ENCODE data around the gene SUGP1.

SUGP1 gene

DNA sequence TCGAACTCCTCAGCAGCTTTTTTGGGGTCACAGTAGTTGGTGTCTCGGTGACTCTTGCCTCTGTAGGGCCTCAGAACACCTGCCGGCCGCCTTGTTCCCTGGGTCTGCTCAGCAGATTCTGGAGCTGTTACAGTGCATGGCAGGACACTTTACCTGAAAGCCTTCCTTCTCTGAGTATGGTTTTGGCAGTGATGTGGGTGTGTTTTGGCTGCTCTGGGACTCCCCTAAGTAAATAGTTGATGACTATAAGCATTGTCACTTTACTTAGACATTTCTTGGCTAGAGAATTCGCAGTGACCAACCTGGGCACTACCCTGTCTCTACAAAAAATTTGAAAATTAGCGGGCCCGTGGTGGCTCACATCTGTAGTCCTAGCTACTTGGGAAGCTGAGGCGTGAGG lies 7.4 kb upstream of the SUGP1 start:
- no peaks in the 10 kb centered on the region for H3K4me1 ChIP-seq (ENCODE audit: control insufficient read depth, insufficient read depth, low read length)
- no peaks in the 10 kb centered on the region for H3K9me3 ChIP-seq (ENCODE audit: control insufficient read depth, low read length)
- no peak overlapping the region for H3K4me3 ChIP-seq (ENCODE audit: insufficient read depth, low read depth, low read length)
- no peaks in the 10 kb centered on the region for H3K27me3 ChIP-seq (ENCODE audit: control insufficient read depth, insufficient read depth, low read length, poor library complexity, severe bottlenecking)
- WGBS, 2 experiments, result 93 to 96% methylated on average over 8 of the region's 8 CpGs
- peaks cover 31% of the 10 kb centered on the region for H3K36me3 ChIP-seq (ENCODE audit: control insufficient read depth, insufficient read depth, low read length)
- H3K27ac ChIP-seq (ENCODE audit: insufficient read depth, low read depth, low read length, poor library complexity, severe bottlenecking), result no peak overlapping the region

DNA sequence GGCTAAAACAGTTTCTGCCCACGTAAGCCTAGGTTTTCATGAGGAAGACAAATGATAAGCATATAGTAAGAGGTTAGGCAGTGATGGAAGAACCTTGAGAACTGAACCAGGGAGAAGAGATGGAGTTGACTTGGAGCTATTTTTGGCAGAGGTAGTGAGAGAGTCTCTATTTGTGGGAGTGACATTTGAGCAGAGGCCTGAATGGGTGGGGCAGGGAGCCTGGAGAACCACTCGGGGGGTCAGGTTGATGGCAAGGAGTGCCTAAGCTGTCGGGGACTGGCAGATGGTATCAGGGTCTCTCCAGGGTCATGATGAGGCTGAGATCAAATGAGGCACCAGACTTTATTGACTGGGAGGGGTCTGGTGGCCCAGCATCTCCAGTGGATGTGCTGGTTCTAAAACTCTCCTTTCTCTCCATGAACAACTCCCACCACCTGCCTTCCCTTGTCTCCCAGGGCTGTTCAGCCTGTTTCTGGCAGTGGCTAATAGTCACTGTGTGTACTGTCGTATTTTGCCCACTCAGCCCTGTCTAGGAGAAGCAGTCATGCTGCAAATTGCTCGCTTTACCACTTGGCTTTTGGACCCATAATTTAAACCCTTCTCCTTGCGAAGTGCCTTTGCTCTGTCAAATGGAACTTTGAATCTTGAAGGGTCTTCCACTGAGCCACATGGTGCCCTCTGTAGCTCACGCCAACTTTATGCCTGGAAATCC lies 3.9 kb upstream of the SUGP1 start:
- Histone ChIP-seq H3K36me3 (ENCODE audit: control insufficient read depth, insufficient read depth, low read length) (peaks cover 25% of the 10 kb centered on the region), H3K4me3 (ENCODE audit: insufficient read depth, low read depth, low read length) (no peak overlapping the region)

DNA sequence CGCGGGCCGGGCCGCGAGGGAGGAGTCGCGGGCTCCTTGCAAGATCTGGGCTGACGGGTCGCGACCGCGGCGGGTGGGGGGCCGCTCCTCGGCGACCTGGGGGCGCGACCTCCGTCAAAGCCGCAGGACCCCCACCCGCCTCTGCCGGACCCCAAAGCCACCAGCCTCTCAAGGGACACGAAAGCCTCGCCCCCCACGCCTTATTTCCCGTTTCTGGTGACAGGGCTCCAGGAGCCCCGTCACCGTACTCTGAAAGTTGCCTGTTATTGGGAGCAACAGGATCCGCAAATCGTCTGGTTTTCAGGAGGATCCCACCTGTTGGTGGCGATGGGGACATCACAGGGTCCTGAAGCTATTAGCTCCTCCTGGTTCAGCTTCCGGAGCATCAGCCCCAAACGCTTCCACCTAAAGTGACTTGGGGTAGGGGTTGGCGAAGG lies 850 bp upstream of the SUGP1 start:
- WGBS, 2 experiments, result 1 to 2% methylated on average over 34 of the region's 34 CpGs
- Histone ChIP-seq H3K36me3 (ENCODE audit: control insufficient read depth, insufficient read depth, low read length) (peaks cover 22% of the 10 kb centered on the region), H3K27me3 (ENCODE audit: control insufficient read depth, insufficient read depth, low read length, poor library complexity, severe bottlenecking) (no peaks in the 10 kb centered on the region), H3K4me1 (ENCODE audit: control insufficient read depth, insufficient read depth, low read length) (peaks cover 6% of the 10 kb centered on the region), H3K9me3 (ENCODE audit: control insufficient read depth, low read length) (no peaks in the 10 kb centered on the region), H3K4me3 (ENCODE audit: insufficient read depth, low read depth, low read length) (peak overlapping the region; percentile 69), H3K27ac (ENCODE audit: insufficient read depth, low read depth, low read length, poor library complexity, severe bottlenecking) (peak overlapping the region; percentile 96)

More for the DNA sequence above, 3.9 kb upstream of the SUGP1 start:
- no peak overlapping the region for H3K27ac ChIP-seq (ENCODE audit: insufficient read depth, low read depth, low read length, poor library complexity, severe bottlenecking)
- no peaks in the 10 kb centered on the region for H3K27me3 ChIP-seq (ENCODE audit: control insufficient read depth, insufficient read depth, low read length, poor library complexity, severe bottlenecking)
- WGBS, 2 experiments, result 94 to 97% methylated on average over 7 of the region's 7 CpGs
- no peaks in the 10 kb centered on the region for H3K9me3 ChIP-seq (ENCODE audit: control insufficient read depth, low read length)
- H3K4me1 ChIP-seq (ENCODE audit: control insufficient read depth, insufficient read depth, low read length), result peaks cover 3% of the 10 kb centered on the region

DNA sequence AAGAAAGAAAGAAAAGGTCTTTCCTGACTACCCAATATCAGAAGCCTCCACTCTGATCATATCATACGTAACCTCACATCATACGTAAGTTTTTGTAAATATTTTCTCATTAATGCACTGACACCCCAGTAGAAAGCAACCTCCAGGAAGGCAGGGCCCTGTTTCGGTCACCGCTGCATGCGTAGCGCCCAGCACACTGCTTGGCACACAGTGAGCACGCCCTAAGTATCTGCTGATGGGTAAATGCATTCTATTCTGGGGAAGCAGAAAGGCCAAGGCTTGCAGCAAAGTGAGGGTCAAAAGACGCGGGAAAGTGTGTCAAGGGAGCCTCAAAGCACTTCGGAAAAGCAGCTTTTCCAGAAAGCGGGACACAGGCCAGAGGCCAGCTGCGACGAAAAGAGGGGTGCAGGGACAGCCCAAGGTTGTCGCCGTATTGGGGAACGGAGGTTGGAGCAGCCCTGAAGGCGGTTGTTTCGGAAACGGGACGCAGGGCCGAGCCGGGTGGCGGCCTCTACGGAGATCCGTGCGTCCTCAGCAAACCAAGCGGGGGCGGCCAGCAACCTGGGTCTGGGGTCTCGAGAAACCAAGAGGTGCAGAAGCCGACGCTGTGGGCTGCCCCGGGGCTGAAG lies 463 bp downstream of the SUGP1 start:
- no peaks in the 10 kb centered on the region for H3K9me3 ChIP-seq (ENCODE audit: control insufficient read depth, low read length)
- no peaks in the 10 kb centered on the region for H3K27me3 ChIP-seq (ENCODE audit: control insufficient read depth, insufficient read depth, low read length, poor library complexity, severe bottlenecking)
- peak overlapping the region; percentile 69 for H3K4me3 ChIP-seq (ENCODE audit: insufficient read depth, low read depth, low read length)
- peaks cover 15% of the 10 kb centered on the region for H3K36me3 ChIP-seq (ENCODE audit: control insufficient read depth, insufficient read depth, low read length)
- peak overlapping the region; percentile 96 for H3K27ac ChIP-seq (ENCODE audit: insufficient read depth, low read depth, low read length, poor library complexity, severe bottlenecking)
- peaks cover 6% of the 10 kb centered on the region for H3K4me1 ChIP-seq (ENCODE audit: control insufficient read depth, insufficient read depth, low read length)
- WGBS, 2 experiments, result 12 to 13% methylated on average over 32 of the region's 32 CpGs

DNA sequence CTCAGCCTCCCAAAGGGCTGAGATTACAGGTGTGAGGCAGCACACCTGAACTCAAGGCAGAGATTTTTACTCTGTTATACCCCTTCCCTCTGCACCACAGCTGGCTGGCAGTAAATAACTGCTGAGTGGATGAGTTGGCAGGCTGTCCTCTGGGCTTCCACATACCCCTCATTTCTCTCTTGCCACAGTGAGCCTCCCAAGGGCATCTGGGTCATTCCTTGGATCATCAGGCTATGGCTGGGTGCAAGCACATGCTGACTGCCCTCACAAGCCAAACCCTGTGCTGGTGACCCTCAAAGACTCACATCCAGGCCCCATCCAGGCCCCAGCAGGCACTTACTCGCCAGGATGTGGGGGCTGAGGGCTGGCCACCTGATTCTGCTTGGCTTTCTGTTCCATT lies 4.2 kb downstream of the SUGP1 start:
- Histone ChIP-seq H3K4me3 (ENCODE audit: insufficient read depth, low read depth, low read length) (no peak overlapping the region), H3K9me3 (ENCODE audit: control insufficient read depth, low read length) (no peaks in the 10 kb centered on the region), H3K36me3 (ENCODE audit: control insufficient read depth, insufficient read depth, low read length) (peaks cover 18% of the 10 kb centered on the region), H3K27ac (ENCODE audit: insufficient read depth, low read depth, low read length, poor library complexity, severe bottlenecking) (no peak overlapping the region), H3K4me1 (ENCODE audit: control insufficient read depth, insufficient read depth, low read length) (peaks cover 6% of the 10 kb centered on the region), H3K27me3 (ENCODE audit: control insufficient read depth, insufficient read depth, low read length, poor library complexity, severe bottlenecking) (no peaks in the 10 kb centered on the region)
- WGBS, 2 experiments, result 91 to 94% methylated on average over 1 of the region's 1 CpG

DNA sequence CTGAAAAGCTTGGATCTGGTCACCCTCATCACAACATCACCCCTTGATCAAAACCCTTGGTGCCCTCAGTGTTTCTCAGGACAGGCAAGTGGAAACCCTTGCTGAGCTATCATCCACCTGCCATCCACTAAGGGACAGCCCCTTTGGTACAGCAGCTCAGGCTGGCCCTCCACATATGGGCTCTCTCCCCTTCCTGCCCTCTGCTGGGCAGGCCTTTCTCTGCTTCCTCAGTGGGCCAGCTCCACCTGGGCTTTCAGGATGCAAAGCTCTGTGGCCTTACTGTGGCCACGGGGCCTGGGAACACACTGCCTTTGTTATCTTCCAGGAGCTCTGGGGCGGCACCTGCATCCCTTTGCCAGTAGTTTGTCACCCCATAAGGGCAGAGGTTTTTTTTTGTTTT lies 4.9 kb downstream of the SUGP1 start:
- Histone ChIP-seq H3K9me3 (ENCODE audit: control insufficient read depth, low read length) (no peaks in the 10 kb centered on the region), H3K27me3 (ENCODE audit: control insufficient read depth, insufficient read depth, low read length, poor library complexity, severe bottlenecking) (no peaks in the 10 kb centered on the region), H3K36me3 (ENCODE audit: control insufficient read depth, insufficient read depth, low read length) (peaks cover 24% of the 10 kb centered on the region), H3K4me3 (ENCODE audit: insufficient read depth, low read depth, low read length) (no peak overlapping the region), H3K27ac (ENCODE audit: insufficient read depth, low read depth, low read length, poor library complexity, severe bottlenecking) (no peak overlapping the region), H3K4me1 (ENCODE audit: control insufficient read depth, insufficient read depth, low read length) (peaks cover 6% of the 10 kb centered on the region)
- WGBS, 2 experiments, result 93 to 94% methylated on average over 2 of the region's 2 CpGs

DNA sequence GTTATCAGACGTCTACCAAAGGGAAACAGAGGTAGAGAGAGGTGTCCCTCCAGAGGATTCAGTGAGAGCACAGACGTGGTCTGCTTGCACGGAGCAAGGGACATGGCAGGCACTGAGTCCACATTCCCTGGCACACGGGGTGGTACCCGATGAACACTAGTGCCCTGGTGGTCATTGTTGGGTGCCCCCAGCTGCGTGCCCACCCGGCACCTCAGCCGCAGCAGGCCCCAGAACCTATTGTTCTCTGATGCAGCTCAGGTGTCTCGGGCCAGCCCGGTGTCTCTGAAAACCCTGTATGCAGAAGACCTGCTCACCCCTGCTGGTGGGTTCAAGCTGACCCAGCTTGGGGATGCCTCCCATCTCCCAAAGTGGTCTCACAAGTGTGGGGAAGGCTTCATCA lies 11.9 kb downstream of the SUGP1 start:
- Histone ChIP-seq H3K4me3 (ENCODE audit: insufficient read depth, low read depth, low read length) (no peak overlapping the region), H3K27ac (ENCODE audit: insufficient read depth, low read depth, low read length, poor library complexity, severe bottlenecking) (no peak overlapping the region), H3K4me1 (ENCODE audit: control insufficient read depth, insufficient read depth, low read length) (no peaks in the 10 kb centered on the region), H3K36me3 (ENCODE audit: control insufficient read depth, insufficient read depth, low read length) (peaks cover 34% of the 10 kb centered on the region), H3K27me3 (ENCODE audit: control insufficient read depth, insufficient read depth, low read length, poor library complexity, severe bottlenecking) (no peaks in the 10 kb centered on the region), H3K9me3 (ENCODE audit: control insufficient read depth, low read length) (no peaks in the 10 kb centered on the region)
- 95 to 96% methylated on average over 10 of the region's 10 CpGs for WGBS, 2 experiments

DNA sequence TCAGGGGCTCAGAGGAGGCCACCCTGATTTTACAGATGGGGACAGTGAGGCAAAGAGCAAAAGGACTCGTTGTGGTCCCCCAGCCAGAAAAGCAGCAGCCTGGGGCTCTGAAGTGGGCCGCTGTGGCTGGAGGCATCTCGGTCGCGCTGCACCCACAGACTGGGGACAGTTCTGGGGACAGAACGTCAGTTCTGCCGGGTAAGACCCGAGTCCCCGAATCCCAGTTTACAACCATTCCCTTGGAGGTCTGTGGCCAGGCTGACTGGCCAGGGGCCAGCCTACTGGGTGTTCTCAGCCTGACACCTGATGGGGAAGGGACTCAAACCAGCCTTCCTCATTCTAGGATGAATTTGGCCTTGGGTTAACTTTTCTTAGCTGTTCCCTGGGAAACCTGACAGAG lies 14.1 kb downstream of the SUGP1 start:
- WGBS, 2 experiments, result 95 to 98% methylated on average over 9 of the region's 9 CpGs
- H3K36me3 ChIP-seq (ENCODE audit: control insufficient read depth, insufficient read depth, low read length), result peaks cover 43% of the 10 kb centered on the region
- H3K4me1 ChIP-seq (ENCODE audit: control insufficient read depth, insufficient read depth, low read length), result no peaks in the 10 kb centered on the region

DNA sequence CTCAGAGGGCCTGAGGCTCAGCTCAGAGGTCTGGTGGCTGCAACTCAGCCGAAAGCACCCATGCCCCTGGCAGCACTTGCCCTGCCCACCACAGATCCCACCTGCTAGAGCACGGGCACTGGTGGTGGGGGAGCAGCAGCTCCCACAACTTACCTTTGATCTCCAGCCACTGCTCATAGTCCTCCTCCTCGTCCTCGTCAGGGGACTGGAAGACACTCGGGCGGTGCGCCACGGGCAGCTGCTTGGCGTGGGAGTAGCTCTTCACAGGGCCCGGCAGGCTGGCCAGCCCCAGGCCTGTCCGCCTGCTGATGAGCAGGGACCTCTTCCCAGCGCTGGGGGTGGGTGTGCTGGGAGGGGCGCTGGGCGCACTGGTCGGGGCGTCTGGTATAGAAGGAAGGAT lies 14.6 kb downstream of the SUGP1 start:
- H3K27ac ChIP-seq (ENCODE audit: insufficient read depth, low read depth, low read length, poor library complexity, severe bottlenecking), result no peak overlapping the region
- peaks cover 40% of the 10 kb centered on the region for H3K36me3 ChIP-seq (ENCODE audit: control insufficient read depth, insufficient read depth, low read length)
- no peaks in the 10 kb centered on the region for H3K27me3 ChIP-seq (ENCODE audit: control insufficient read depth, insufficient read depth, low read length, poor library complexity, severe bottlenecking)
- no peaks in the 10 kb centered on the region for H3K4me1 ChIP-seq (ENCODE audit: control insufficient read depth, insufficient read depth, low read length)
- no peaks in the 10 kb centered on the region for H3K9me3 ChIP-seq (ENCODE audit: control insufficient read depth, low read length)
- WGBS, 2 experiments, result 95 to 97% methylated on average over 16 of the region's 16 CpGs
- H3K4me3 ChIP-seq (ENCODE audit: insufficient read depth, low read depth, low read length), result no peak overlapping the region

More for the DNA sequence above, 14.1 kb downstream of the SUGP1 start:
- Histone ChIP-seq H3K27ac (ENCODE audit: insufficient read depth, low read depth, low read length, poor library complexity, severe bottlenecking) (no peak overlapping the region), H3K9me3 (ENCODE audit: control insufficient read depth, low read length) (no peaks in the 10 kb centered on the region), H3K4me3 (ENCODE audit: insufficient read depth, low read depth, low read length) (no peak overlapping the region), H3K27me3 (ENCODE audit: control insufficient read depth, insufficient read depth, low read length, poor library complexity, severe bottlenecking) (no peaks in the 10 kb centered on the region)

DNA sequence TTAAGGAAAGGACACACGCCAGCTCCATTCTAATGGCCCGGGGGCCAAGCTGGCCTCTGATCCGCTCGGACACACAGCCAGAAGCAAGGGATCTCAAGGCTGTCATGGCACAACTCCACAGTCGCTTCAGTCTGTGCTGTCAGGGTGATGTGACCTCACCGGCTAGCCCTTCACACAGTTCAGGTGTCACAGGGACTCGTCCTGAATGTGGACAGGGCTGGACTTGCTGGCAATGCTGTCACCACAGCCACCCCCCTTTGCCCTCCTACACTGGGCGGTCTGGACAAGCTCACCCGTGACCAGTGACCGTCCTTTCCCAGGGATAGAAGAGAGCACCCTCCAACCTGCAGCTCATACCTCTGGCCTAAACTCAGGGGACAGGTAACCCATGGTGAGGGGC lies 15.2 kb downstream of the SUGP1 start:
- Histone ChIP-seq H3K4me1 (ENCODE audit: control insufficient read depth, insufficient read depth, low read length) (no peaks in the 10 kb centered on the region), H3K9me3 (ENCODE audit: control insufficient read depth, low read length) (no peaks in the 10 kb centered on the region), H3K4me3 (ENCODE audit: insufficient read depth, low read depth, low read length) (no peak overlapping the region), H3K27ac (ENCODE audit: insufficient read depth, low read depth, low read length, poor library complexity, severe bottlenecking) (no peak overlapping the region), H3K27me3 (ENCODE audit: control insufficient read depth, insufficient read depth, low read length, poor library complexity, severe bottlenecking) (no peaks in the 10 kb centered on the region), H3K36me3 (ENCODE audit: control insufficient read depth, insufficient read depth, low read length) (peaks cover 37% of the 10 kb centered on the region)
- WGBS, 2 experiments, result 95% methylated on average over 10 of the region's 10 CpGs

All from ectodermal cell (in vitro differentiated cells).